HG03135 (cell line): ENCODE results near the gene SKIC2.

Source experiments
- ATAC-seq: cut with Tn5 transposase; IDR thresholded peaks from one replicate; pipeline ENCODE4 v1.9.1; 2021; ENCODE audit warnings: mild to moderate bottlenecking, moderate library complexity; ENCODE audit not compliant: unreplicated experiment

SKIC2 gene

DNA sequence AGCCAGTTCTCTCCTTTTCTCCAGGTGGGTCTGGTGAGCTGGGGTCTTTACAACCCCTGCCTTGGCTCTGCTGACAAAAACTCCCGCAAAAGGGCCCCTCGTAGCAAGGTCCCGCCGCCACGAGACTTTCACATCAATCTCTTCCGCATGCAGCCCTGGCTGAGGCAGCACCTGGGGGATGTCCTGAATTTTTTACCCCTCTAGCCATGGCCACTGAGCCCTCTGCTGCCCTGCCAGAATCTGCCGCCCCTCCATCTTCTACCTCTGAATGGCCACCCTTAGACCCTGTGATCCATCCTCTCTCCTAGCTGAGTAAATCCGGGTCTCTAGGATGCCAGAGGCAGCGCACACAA, 13.8 kb upstream of the SKIC2 start:
- ATAC-seq = no peak

DNA sequence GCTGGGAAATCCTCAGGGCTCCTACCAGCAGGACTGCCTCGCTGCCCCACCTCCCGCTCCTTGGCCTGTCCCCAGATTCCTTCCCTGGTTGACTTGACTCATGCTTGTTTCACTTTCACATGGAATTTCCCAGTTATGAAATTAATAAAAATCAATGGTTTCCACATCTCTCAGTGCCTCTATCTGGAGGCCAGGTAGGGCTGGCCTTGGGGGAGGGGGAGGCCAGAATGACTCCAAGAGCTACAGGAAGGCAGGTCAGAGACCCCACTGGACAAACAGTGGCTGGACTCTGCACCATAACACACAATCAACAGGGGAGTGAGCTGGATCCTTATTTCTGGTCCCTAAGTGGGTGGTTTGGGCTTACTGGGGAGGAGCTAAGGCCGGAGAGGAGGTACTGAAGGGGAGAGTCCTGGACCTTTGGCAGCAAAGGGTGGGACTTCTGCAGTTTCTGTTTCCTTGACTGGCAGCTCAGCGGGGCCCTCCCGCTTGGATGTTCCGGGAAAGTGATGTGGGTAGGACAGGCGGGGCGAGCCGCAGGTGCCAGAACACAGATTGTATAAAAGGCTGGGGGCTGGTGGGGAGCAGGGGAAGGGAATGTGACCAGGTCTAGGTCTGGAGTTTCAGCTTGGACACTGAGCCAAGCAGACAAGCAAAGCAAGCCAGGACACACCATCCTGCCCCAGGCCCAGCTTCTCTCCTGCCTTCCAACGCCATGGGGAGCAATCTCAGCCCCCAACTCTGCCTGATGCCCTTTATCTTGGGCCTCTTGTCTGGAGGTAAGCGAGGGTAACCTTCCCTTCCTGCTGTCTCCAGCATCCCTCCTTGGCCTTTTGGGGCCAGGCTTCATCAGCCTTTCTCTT, 13.2 kb upstream of the SKIC2 start, which contains the start of gene CFB:
Gene CFB (plus strand): TSS at position 589 of the 863 bp plus-strand sequence. CDS start 127 bp downstream, at position 716.
- ATAC-seq = no peak

GRCh38 chr6:31946370-31946885, 12.5 kb upstream of the SKIC2 start:
- ATAC-seq = no peak

DNA sequence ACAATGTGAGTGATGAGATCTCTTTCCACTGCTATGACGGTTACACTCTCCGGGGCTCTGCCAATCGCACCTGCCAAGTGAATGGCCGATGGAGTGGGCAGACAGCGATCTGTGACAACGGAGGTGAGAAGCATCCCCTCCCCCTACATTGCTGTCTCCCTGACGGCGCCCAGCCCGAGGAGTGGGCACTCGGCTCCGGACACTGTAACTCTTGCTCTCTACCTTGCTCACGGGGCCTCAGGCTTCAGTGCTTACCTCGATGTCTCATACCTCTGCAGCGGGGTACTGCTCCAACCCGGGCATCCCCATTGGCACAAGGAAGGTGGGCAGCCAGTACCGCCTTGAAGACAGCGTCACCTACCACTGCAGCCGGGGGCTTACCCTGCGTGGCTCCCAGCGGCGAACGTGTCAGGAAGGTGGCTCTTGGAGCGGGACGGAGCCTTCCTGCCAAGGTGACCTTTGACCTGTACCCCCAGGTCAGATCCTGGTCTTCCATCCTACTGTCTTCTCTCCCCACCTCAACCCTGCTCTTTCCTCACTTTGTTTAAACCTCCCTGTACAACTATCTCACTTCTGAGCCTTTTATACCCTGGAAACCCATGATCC, 11.8 kb upstream of the SKIC2 start:
- ATAC-seq = no peak

GRCh38 chr6:31947864-31948263, 11.1 kb upstream of the SKIC2 start:
- no peak for ATAC-seq

DNA sequence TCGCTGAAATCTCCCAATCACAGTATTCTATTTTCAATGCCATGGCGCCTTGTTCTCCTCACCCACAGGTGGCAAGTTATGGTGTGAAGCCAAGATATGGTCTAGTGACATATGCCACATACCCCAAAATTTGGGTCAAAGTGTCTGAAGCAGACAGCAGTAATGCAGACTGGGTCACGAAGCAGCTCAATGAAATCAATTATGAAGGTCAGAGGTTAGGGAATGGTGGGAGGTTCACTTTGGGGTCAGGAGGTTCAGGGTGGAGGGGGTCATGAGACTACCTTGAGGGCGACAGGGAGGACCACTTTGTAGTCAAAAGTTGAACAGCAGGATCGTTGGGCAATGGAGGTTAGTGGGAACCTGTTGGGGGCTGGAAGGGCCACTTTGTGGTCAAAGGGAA, 10.7 kb upstream of the SKIC2 start:
- ATAC-seq = no peak

- ATAC-seq = no peak
These were observed 10.1 kb upstream of the SKIC2 start for GRCh38 chr6:31948753-31949413.

- no peak for ATAC-seq
These were observed 8.9 kb upstream of the SKIC2 start for GRCh38 chr6:31949926-31950548.

- no peak for ATAC-seq
These were observed 6.7 kb upstream of the SKIC2 start for GRCh38 chr6:31952140-31952805.

GRCh38 chr6:31952890-31953289, 6.1 kb upstream of the SKIC2 start:
- ATAC-seq = no peak

- no peak for ATAC-seq
These were observed 4.5 kb upstream of the SKIC2 start for GRCh38 chr6:31954511-31954910.

GRCh38 chr6:31956796-31957195, 2.2 kb upstream of the SKIC2 start:
- no peak for ATAC-seq

DNA sequence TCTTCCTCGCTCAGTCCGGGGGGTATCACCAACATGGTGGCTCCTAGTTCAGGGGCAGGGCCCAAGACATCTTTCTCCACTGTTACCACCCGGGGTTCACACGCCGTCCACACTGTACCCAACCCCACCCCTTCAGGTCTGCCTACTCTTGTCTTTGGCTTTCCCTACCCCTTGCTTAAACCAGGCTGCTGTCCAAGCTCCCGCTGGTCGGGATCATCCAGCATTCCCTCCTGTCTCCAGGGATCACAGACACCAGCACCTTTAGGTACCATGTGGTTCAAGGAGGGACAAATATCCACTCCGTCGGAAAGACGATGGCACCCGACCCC, 599 bp upstream of the SKIC2 start:
- ATAC-seq = peak; percentile 2

DNA sequence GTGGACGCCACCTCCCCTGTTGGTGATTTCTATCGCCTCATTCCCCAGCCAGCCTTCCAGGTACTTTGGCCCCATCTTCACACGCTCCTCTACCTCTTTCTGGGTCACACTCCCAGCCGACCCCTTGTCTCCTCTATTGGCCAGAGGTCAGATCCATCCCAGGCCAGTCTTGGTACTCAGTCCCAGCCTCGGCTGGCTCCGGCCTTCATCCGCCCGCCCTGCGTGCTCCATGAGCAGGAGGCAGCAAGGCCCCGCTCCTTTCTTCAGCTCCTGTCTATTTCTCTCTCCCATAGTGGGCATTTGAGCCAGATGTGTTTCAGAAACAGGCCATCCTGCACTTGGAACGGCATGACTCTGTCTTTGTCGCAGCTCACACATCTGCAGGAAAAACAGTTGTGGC, 2.6 kb downstream of the SKIC2 start:
- no peak for ATAC-seq

GRCh38 chr6:31963921-31964320, 4.9 kb downstream of the SKIC2 start:
- ATAC-seq = no peak

DNA sequence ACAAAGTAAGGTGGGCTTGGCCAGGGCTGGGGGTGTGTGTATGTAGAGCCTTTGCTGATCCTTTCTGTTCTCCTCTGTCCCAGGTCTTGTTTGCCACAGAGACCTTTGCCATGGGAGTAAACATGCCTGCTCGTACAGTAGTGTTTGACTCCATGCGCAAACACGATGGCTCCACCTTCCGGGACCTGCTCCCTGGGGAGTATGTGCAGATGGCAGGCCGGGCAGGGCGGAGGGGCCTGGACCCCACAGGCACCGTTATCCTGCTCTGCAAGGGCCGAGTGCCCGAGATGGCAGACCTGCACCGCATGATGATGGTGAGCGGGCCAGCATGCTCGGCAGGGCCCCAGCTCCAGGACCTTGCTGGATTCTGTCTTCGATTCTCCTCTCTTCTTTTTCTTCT, 6.7 kb downstream of the SKIC2 start:
- no peak for ATAC-seq

GRCh38 chr6:31966506-31966905, 7.5 kb downstream of the SKIC2 start:
- no peak for ATAC-seq

DNA sequence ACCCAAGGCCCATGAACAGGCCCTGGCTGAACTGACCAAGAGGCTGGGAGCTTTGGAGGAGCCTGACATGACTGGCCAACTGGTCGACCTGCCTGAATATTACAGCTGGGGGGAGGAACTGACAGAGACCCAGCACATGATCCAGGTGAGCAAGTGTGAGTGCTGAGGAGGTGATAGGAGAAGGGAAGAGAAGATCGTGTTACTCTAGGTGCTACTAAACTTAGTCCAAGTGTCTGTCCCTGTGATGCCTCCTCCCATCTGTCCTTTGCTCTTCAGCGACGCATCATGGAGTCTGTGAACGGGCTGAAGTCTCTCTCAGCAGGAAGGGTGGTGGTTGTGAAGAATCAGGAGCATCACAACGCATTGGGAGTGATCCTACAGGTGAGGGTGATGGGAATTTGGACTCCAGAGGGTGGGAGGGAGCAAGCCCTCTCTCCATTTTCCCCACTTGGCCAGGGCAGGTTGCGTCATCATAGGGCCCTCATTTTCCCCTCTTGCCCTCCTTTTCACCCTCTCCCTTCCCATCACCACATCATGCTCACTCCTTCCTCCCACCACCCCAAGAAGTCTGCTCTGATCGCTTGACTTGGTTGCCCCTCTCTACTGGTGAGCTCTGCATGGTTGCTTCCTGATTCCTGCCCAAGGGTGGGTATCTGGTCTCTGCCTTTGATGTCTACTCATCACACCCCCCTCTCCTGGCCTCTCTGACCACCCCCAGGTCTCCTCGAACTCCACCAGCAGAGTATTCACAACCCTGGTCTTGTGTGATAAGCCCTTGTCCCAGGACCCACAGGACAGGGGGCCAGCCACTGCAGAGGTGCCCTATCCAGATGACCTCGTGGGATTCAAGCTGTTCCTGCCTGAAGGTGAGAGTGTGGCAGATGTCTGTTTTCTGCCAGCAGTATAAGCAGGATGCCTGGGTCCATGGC, 8.3 kb downstream of the SKIC2 start:
- no peak for ATAC-seq

GRCh38 chr6:31967926-31968320, 8.9 kb downstream of the SKIC2 start:
- no peak for ATAC-seq

- ATAC-seq = no peak
These were observed 9.4 kb downstream of the SKIC2 start for GRCh38 chr6:31968326-31968725.
